Ammon's horn (tissue), 1 donor: ENCODE results near the gene PPT2.
"Not testable (repeated sequence)": the region's sequence is repeated elsewhere in the genome, so short reads cannot be mapped to it uniquely, and the experiment has no call there.

Source experiments
- DNase-seq: peaks from one replicate; pipeline ENCODE4 v3.0.0-alpha.2; 2016; ENCODE audit warnings: low spot score

PPT2 gene

GRCh38 chr6:32189742-32190053 is 35.8 kb downstream of the PPT2 start:
- DNase-seq: no peak

- peak; percentile 97 for DNase-seq
These were observed 36.3 kb downstream of the PPT2 start, which contains the start of gene PBX2 for GRCh38 chr6:32190054-32190851. Gene PBX2 (minus strand): TSS chr6:32190202. CDS start chr6:32189915, 287 bp downstream.

GRCh38 chr6:32190911-32191677 is 37.2 kb downstream of the PPT2 start:
- no peak for DNase-seq

GRCh38 chr6:32191696-32192607 is 38.0 kb downstream of the PPT2 start:
- no peak for DNase-seq

GRCh38 chr6:32192608-32193039 is 38.7 kb downstream of the PPT2 start, which contains the start of gene GPSM3:
Gene GPSM3 (minus strand): TSS chr6:32192643. CDS start chr6:32192513, 130 bp downstream.
- peak; percentile 54 for DNase-seq

- not testable (repeated sequence) for DNase-seq
These were observed 39.2 kb downstream of the PPT2 start for GRCh38 chr6:32193096-32193495.

- DNase-seq: no peak
These were observed 40.4 kb downstream of the PPT2 start for GRCh38 chr6:32194388-32194787.

GRCh38 chr6:32194825-32195651 is 41.1 kb downstream of the PPT2 start:
- peak; percentile 67 for DNase-seq

GRCh38 chr6:32195652-32195901 is 41.6 kb downstream of the PPT2 start:
- DNase-seq: peak; percentile 100

GRCh38 chr6:32195902-32196681 is 42.2 kb downstream of the PPT2 start:
- peak; percentile 96 for DNase-seq

GRCh38 chr6:32196682-32197616 is 43.0 kb downstream of the PPT2 start:
- DNase-seq: no peak

GRCh38 chr6:32198345-32198696 is 44.4 kb downstream of the PPT2 start:
- no peak for DNase-seq

GRCh38 chr6:32198866-32199265 is 44.9 kb downstream of the PPT2 start:
- no peak for DNase-seq

- no peak for DNase-seq
These were observed 47.0 kb downstream of the PPT2 start for GRCh38 chr6:32200711-32201475.

GRCh38 chr6:32202186-32202585 is 48.2 kb downstream of the PPT2 start:
- DNase-seq: no peak

- no peak for DNase-seq
These were observed 49.7 kb downstream of the PPT2 start for GRCh38 chr6:32203426-32204267.

GRCh38 chr6:32204268-32204715 is 50.4 kb downstream of the PPT2 start:
- no peak for DNase-seq

- DNase-seq: no peak
These were observed 55.1 kb downstream of the PPT2 start for GRCh38 chr6:32208996-32209395.
